Esophagus (tissue), 2 donors: ENCODE measurements around the gene MAP2K7. TPM values are rescaled to one million over a fixed set of nuclear protein-coding genes. Genes with fewer than 3 reads are reported as not detected.
"Not testable (repeated sequence)": the region's sequence is repeated elsewhere in the genome, so short reads cannot be mapped to it uniquely, and the experiment has no call there.

Source experiments
- H3K27ac ChIP-seq, 2 donors: one replicate each; pipeline ENCODE4 v1.5.1; 2013; ENCODE audit warnings: low read depth in 2 of 2, mild to moderate bottlenecking in 2 of 2, inconsistent platforms in 1 of 2, low read length in 1 of 2, moderate library complexity in 1 of 2
- H3K27me3 ChIP-seq, 2 donors: one replicate each; pipeline ENCODE4 v1.6.1; 2013; ENCODE audit warnings: low read length in 2 of 2, control low read depth in 1 of 2, mild to moderate bottlenecking in 1 of 2; ENCODE audit not compliant: insufficient read depth in 2 of 2, control insufficient read depth in 1 of 2
- H3K36me3 ChIP-seq, 2 donors: one replicate each; pipeline ENCODE4 v1.6.1; 2013; ENCODE audit warnings: low read length in 1 of 2; ENCODE audit not compliant: control insufficient read depth in 2 of 2, insufficient read depth in 2 of 2
- H3K4me1 ChIP-seq, 2 donors: one replicate each; pipeline ENCODE4 v1.6.1; 2013; ENCODE audit warnings: low read length in 1 of 2; ENCODE audit not compliant: control insufficient read depth in 2 of 2, insufficient read depth in 2 of 2
- H3K4me3 ChIP-seq, 2 donors: one replicate each; pipeline ENCODE4 v1.5.1; 2013; ENCODE audit warnings: low read length in 2 of 2, mild to moderate bottlenecking in 2 of 2, low read depth in 1 of 2, moderate library complexity in 1 of 2
- H3K9me3 ChIP-seq, 2 donors: one replicate each; pipeline ENCODE4 v1.6.1; 2013; ENCODE audit warnings: mild to moderate bottlenecking in 2 of 2, low read depth in 1 of 2, low read length in 1 of 2, moderate library complexity in 1 of 2; ENCODE audit not compliant: control insufficient read depth in 2 of 2, insufficient read depth in 1 of 2
- WGBS, 2 donors: extraction: QIAGEN DNeasy Blood & Tissue Kit; methylation state at CpG; one replicate each; pipeline ENCODE4 v1.1.7; 2013; 5-methylcytosine and 5-hydroxymethylcytosine counted together
- polyA plus RNA-seq, 2 donors: library from polyadenylated mRNA; stranded (reverse); fragments of 200-250 nt; gene quantifications; one replicate each; pipeline ENCODE4 v1.2.3, GENCODE V29; 2013
- donor health status: healthy with polysubstance abuse.
- donor health status: Bipolar disorder and iron deficiency.

MAP2K7 gene
- polyA plus RNA-seq, 2 donors, result 12.8 to 35.1 TPM

GRCh38 chr19:7917267-7918061 lies 13.8 kb downstream of the MAP2K7 start:
- H3K4me3 ChIP-seq, result peak overlapping the region; percentile 17 to 24
- whole genome bisulfite sequencing, 2 donors, result 1 to 2% methylated on average over 70 to 71 of the region's 71 CpGs
- peak overlapping the region in 1 of 2 donors; percentile 49 for H3K27ac ChIP-seq
- H3K9me3 ChIP-seq, result peaks cover 0 to 3% of the 10 kb centered on the region in 2 donors
- H3K27me3 ChIP-seq, result peaks cover 0 to 13% of the 10 kb centered on the region in 2 donors
- H3K36me3 ChIP-seq, result peaks cover 0 to 15% of the 10 kb centered on the region in 2 donors
- H3K4me1 ChIP-seq, result peaks cover 10 to 36% of the 10 kb centered on the region in 2 donors

DNA sequence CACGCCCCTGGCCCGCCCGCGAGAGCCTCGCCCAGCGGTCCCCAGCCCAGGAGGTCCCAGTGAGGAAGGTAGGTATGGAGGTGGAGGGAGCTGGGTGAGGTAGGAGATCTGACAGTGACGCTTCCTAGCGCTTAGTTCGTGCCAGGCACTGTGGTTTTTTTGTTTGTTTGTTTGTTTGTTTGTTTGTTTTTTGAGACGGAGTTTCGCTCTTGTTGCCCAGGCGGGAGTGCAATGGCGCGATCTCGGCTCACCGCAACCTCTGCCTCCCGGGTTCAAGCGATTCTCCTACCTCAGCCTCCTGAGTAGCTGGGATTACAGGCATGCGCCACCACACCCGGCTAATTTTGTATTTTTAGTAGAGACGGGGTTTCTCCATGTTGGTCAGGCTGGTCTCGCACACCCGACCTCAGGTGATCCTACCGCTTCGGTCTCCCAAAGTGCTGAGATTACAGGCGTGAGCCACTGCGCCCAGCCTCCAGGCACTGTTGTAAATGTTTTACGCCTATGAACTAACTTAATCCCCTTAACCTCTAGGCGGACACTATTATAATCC lies 14.5 kb downstream of the MAP2K7 start:
- peaks cover 10 to 39% of the 10 kb centered on the region in 2 donors for H3K4me1 ChIP-seq
- H3K9me3 ChIP-seq, result not testable (repeated sequence)
- H3K27ac ChIP-seq, result peak overlapping the region in 1 of 2 donors; percentile 26
- peaks cover 0 to 13% of the 10 kb centered on the region in 2 donors for H3K27me3 ChIP-seq
- H3K36me3 ChIP-seq, result peaks cover 0 to 15% of the 10 kb centered on the region in 2 donors
- 25 to 27% methylated on average over 26 to 29 of the region's 29 CpGs for WGBS, 2 donors
- peak overlapping the region in 1 of 2 donors; percentile 16 for H3K4me3 ChIP-seq

DNA sequence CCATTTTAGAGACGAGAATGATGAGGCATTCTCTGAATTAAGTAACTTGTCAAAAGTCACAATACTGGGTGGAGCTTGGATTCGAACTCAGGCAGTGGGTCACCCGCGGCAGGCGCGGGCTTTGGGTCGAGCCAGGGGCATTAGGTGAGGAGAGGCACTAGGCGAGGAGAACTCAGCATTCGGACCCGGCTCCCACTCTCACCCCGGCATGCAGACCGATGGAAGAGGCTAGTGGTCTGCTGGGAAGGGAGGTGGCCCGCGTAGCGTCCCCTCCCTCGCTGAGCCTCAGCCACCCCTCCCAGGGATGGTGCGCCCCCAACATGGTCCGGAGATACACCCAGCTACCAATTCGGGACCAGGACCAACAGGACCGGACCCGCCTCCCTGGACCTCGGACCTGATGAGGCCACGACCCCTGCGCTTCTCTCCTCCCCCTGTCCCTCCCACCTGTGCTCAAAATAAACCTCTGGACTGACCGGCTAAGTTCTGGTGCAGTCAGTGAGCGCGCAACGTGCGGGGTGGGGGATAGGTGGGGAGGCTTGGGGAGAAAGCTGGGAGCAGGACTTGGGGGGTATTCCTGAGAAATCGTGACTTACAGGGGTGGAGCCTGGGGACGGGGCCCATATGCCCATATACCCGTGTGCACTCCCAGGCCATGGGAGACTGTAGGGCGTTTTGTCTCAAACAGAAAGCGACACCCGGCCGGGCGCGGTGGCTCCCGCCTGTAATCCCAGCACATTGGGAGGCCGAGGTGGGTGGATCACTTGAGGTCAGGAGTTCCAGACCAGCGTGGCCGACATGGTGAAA lies 15.1 kb downstream of the MAP2K7 start:
- Histone ChIP-seq H3K27ac (no peak overlapping the region), H3K36me3 (peaks cover 0 to 14% of the 10 kb centered on the region in 2 donors), H3K4me3 (no peak overlapping the region), H3K9me3 (peaks cover 0 to 3% of the 10 kb centered on the region in 2 donors), H3K27me3 (peaks cover 0 to 13% of the 10 kb centered on the region in 2 donors), H3K4me1 (peaks cover 10 to 39% of the 10 kb centered on the region in 2 donors)
- WGBS, 2 donors, result 39 to 45% methylated on average over 42 of the region's 42 CpGs

DNA sequence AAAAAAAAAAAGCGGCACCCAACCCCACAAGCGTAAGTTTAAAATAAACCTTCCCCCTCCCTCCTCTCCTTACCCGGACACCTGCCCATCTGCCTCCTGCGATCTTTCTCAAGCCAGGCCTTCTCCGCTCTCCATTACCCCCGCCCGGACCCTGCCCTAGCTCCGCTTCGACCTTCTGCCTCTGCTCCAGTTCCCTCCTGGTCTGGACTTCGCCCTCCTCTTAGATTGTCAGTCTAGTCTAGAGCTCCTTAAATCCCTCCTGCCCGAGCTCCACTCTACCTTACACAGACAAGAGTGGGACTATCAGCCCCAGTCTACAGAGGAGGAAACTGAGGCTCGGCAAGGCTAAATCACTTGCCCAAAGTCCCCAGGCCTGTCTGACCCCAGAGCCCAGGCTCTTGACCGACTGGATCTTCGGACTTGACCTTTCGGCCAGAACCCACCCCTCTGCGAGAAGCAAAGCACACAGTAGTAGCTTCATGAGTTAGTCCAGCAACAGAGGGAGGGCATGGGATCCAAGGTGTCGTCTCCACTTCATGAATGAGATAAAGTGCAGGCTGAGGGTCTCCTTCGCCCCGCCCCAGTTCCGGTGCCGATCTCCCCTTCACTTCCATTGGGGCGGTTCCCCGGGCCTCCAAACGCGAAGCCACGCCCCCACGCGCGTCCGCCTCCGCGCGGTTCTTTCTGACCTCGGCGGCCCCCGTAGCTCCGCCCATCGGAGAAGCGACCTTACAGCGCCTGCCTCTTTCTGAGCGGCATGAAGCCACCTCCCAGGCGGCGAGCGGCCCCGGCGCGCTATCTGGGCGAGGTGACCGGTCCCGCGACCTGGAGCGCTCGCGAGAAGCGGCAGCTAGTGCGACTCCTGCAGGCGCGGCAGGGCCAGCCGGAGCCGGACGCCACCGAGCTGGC lies 16.2 kb downstream of the MAP2K7 start, which contains the start of gene SNAPC2:
Gene SNAPC2 (plus strand): TSS at position 729 of the 909 bp plus-strand sequence. CDS start 29 bp downstream, at position 758.
- H3K4me3 ChIP-seq, result peak within 1 kb of the TSS; percentile 45 to 77
- 6 to 7% methylated on average over 62 of the region's 62 CpGs for WGBS, 2 donors
- peaks cover 0 to 14% of the 10 kb centered on the region in 2 donors for H3K36me3 ChIP-seq
- H3K9me3 ChIP-seq, result peaks cover 0 to 3% of the 10 kb centered on the region in 2 donors
- H3K4me1 ChIP-seq, result peaks cover 10 to 39% of the 10 kb centered on the region in 2 donors
- peak within 1 kb of the TSS; percentile 89 to 97 for H3K27ac ChIP-seq
- H3K27me3 ChIP-seq, result peaks cover 0 to 13% of the 10 kb centered on the region in 2 donors

GRCh38 chr19:7920519-7921301 lies 17.0 kb downstream of the MAP2K7 start:
- WGBS, 2 donors, result 1% methylated on average over 45 to 62 of the region's 62 CpGs
- peaks cover 0 to 3% of the 10 kb centered on the region in 2 donors for H3K9me3 ChIP-seq
- H3K27ac ChIP-seq, result peak overlapping the region; percentile 89 to 97
- H3K36me3 ChIP-seq, result peaks cover 0 to 14% of the 10 kb centered on the region in 2 donors
- peak overlapping the region; percentile 45 to 77 for H3K4me3 ChIP-seq
- H3K27me3 ChIP-seq, result peaks cover 0 to 10% of the 10 kb centered on the region in 2 donors
- H3K4me1 ChIP-seq, result peaks cover 15 to 37% of the 10 kb centered on the region in 2 donors

- Histone ChIP-seq H3K4me3 (peak overlapping the region; percentile 39 to 41), H3K27me3 (peaks cover 0 to 7% of the 10 kb centered on the region in 2 donors), H3K4me1 (peaks cover 15 to 34% of the 10 kb centered on the region in 2 donors), H3K36me3 (peaks cover 0 to 14% of the 10 kb centered on the region in 2 donors), H3K27ac (peak overlapping the region; percentile 85 to 91), H3K9me3 (peaks cover 0 to 3% of the 10 kb centered on the region in 2 donors)
- 42 to 50% methylated on average over 17 of the region's 17 CpGs for WGBS, 2 donors
These were observed 17.8 kb downstream of the MAP2K7 start for GRCh38 chr19:7921302-7921966.

DNA sequence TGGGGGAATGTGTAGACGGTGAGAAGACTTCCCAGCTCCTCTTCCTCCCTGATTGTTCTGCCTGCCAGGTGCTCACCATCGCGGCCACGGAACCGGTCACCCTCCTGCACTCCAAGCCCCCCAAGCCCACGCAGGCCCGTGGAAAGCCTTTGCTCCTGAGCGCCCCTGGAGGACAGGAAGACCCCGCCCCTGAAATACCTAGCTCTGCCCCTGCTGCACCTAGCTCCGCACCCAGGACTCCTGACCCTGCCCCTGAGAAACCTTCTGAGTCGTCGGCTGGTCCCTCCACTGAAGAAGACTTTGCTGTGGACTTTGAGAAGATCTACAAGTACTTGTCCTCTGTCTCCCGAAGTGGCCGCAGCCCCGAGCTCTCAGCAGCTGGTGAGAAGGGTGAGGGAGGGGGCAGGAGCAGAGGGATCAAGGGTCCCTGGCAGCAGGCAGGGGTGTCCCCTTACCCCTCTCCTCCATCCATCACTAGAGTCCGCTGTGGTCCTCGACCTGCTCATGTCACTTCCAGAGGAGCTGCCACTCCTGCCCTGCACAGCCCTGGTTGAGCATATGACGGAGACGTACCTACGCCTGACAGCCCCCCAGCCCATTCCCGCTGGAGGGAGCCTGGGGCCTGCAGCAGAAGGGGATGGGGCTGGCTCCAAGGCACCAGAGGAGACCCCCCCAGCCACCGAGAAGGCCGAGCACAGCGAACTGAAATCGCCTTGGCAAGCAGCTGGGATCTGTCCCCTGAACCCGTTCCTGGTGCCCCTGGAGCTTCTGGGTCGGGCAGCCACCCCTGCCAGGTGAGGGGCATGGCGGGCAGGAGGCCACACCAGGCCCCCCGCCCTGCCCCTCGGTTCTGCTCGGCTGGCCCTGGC lies 18.5 kb downstream of the MAP2K7 start:
- Histone ChIP-seq H3K36me3 (peaks cover 0 to 18% of the 10 kb centered on the region in 2 donors), H3K9me3 (peaks cover 0 to 3% of the 10 kb centered on the region in 2 donors), H3K4me1 (peaks cover 15 to 31% of the 10 kb centered on the region in 2 donors), H3K27ac (peak overlapping the region in 1 of 2 donors; percentile 85), H3K27me3 (peaks cover 0 to 5% of the 10 kb centered on the region in 2 donors), H3K4me3 (no peak overlapping the region)
- WGBS, 2 donors, result 90 to 93% methylated on average over 27 to 31 of the region's 31 CpGs
